A673 (cell line): ENCODE results near the gene CX3CR1.
"Not testable (repeated sequence)": the region's sequence is repeated elsewhere in the genome, so short reads cannot be mapped to it uniquely, and the experiment has no call there.

Experiments used
- EZH2 ChIP-seq: fragments of 200-600 bp; sonication (generic); IDR thresholded peaks from 2 replicates; pipeline ENCODE4 v1.6.1; 2017; ENCODE audit warnings: borderline replicate concordance, low read depth, mild to moderate bottlenecking, mixed read lengths, antibody characterized with exemption, low read length; ENCODE audit not compliant: poor library complexity, severe bottlenecking
- TF ChIP-seq, protein P1 (sequence below): fragments of 300-800, 200-600 bp; sonication (generic); conservative IDR thresholded peaks from 2 replicates; pipeline ENCODE4 v1.5.1; 2017; ENCODE audit warnings: low read depth, mild to moderate bottlenecking, antibody characterized with exemption, low read length, moderate library complexity, mixed read lengths

DNA sequence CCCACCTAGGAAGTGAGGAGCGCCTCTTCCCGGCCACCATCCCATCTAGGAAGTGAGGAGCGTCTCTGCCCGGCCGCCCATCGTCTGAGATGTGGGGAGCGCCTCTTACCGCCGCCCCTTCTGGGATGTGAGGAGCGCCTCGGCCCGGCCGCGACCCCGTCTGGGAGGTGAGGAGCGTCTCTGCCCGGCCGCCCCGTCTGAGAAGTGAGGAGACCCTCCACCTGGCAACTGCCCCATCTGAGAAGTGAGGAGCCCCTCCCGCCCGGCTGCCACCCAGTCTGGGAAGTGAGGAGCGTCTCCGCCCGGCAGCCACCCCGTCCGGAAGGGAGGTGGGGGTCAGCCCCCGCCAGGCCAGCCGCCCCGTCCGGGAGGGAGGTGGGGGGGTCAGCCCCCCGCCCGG, 52.2 kb downstream of the CX3CR1 start:
- TF ChIP-seq, protein P1, sequence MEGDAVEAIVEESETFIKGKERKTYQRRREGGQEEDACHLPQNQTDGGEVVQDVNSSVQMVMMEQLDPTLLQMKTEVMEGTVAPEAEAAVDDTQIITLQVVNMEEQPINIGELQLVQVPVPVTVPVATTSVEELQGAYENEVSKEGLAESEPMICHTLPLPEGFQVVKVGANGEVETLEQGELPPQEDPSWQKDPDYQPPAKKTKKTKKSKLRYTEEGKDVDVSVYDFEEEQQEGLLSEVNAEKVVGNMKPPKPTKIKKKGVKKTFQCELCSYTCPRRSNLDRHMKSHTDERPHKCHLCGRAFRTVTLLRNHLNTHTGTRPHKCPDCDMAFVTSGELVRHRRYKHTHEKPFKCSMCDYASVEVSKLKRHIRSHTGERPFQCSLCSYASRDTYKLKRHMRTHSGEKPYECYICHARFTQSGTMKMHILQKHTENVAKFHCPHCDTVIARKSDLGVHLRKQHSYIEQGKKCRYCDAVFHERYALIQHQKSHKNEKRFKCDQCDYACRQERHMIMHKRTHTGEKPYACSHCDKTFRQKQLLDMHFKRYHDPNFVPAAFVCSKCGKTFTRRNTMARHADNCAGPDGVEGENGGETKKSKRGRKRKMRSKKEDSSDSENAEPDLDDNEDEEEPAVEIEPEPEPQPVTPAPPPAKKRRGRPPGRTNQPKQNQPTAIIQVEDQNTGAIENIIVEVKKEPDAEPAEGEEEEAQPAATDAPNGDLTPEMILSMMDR: not testable (repeated sequence)
- not testable (repeated sequence) for TF ChIP-seq EZH2
